Thyroid gland (tissue), 4 donors: ENCODE measurements around the gene CISD1. TPM values are rescaled to one million over a fixed set of nuclear protein-coding genes. Genes with fewer than 3 reads are reported as not detected.

Source experiments
- DNase-seq, 2 donors: peaks; one replicate each; pipeline ENCODE4 v3.0.0-alpha.2; 2019
- H3K27ac ChIP-seq, 3 donors: fragments of 200-600 bp; sonication (generic); 1 replicate in 2 of 3; 2 replicates in 1 of 3; pipeline ENCODE4 v1.5.1; 2016 to 2019; ENCODE audit warnings: mild to moderate bottlenecking in 1 of 3, moderate library complexity in 1 of 3
- H3K27me3 ChIP-seq: fragments of 200-600 bp; sonication (generic); one replicate; pipeline ENCODE4 v1.5.1; 2019
- H3K36me3 ChIP-seq, 2 donors: fragments of 200-600 bp; sonication (generic); one replicate each; pipeline ENCODE4 v1.5.1; 2016 to 2019
- H3K4me1 ChIP-seq, 2 donors: fragments of 200-600 bp; sonication (generic); one replicate each; pipeline ENCODE4 v1.5.1; 2017 to 2019
- H3K4me3 ChIP-seq, 3 donors: fragments of 200-600 bp; sonication (generic); replicated peaks in 1 of 3; 1 replicate in 2 of 3; 2 replicates in 1 of 3; pipeline ENCODE4 v1.5.1; 2016; ENCODE audit warnings: mild to moderate bottlenecking in 1 of 3
- H3K9me3 ChIP-seq: fragments of 200-600 bp; sonication (generic); one replicate; pipeline ENCODE4 v1.5.1; 2017
- CTCF ChIP-seq, 6 experiments: fragments of 200-600 bp in 3 of 6; fragments of 450-650 bp in 3 of 6; sonication (generic) in 3 of 6; IDR thresholded peaks; one replicate each; pipeline ENCODE4 v1.5.1; 2016 to 2019; ENCODE audit warnings: antibody characterized with exemption in 6 of 6, mild to moderate bottlenecking in 2 of 6, inconsistent platforms in 1 of 6, moderate library complexity in 1 of 6
- POLR2A ChIP-seq, 2 donors: fragments of 450-650 bp; IDR thresholded peaks; one replicate each; pipeline ENCODE4 v1.6.1; 2017; ENCODE audit warnings: antibody characterized with exemption in 2 of 2, mild to moderate bottlenecking in 2 of 2, moderate library complexity in 1 of 2
- WGBS, 2 donors: methylation state at CpG; one replicate each; pipeline ENCODE4 v1.1.5; 2017; 5-methylcytosine and 5-hydroxymethylcytosine counted together
- intact Hi-C: fragments of 100-400 bp; cut with DNase I; formaldehyde crosslinking; loops from one replicate; pipeline ENCODE4 v1.15.1; 2023
- total RNA-seq, 4 donors: library from RNA; depleted of rRNA; stranded (reverse); fragments of >200 nt; gene quantifications; one replicate each; pipeline ENCODE4 v1.2.3, GENCODE V29; 2016

CISD1 gene
- total RNA-seq, 4 donors from 2014 or later, result 12.1 to 32.4 (median 29.0) TPM

GRCh38 chr10:58307676-58308075 is 38.7 kb downstream of the CISD1 start:
- TF ChIP-seq POLR2A (IDR thresholded peaks at IDR 0.05), result no peak
- TF ChIP-seq CTCF (IDR thresholded peaks at IDR 0.05), result no peak
- Histone ChIP-seq H3K27ac (no peak overlapping the region), H3K27me3 (no peaks in the 10 kb centered on the region), H3K4me3 (no peak overlapping the region), H3K4me1 (no peaks in the 10 kb centered on the region), H3K9me3 (no peaks in the 10 kb centered on the region), H3K36me3 (no peaks in the 10 kb centered on the region)
- WGBS, 2 donors, result 90 to 92% methylated on average over 3 of the region's 3 CpGs
- intact Hi-C loops, result loop anchor here (10.0 kb wide), 1 partner anchor 67 kb away; no protein-coding TSS in a partner anchor
- DNase-seq, result no peak

GRCh38 chr10:58311026-58311425 is 42.1 kb downstream of the CISD1 start:
- no peak overlapping the region for H3K4me3 ChIP-seq
- DNase-seq, result no peak
- intact Hi-C loops, result no loop called here
- TF ChIP-seq CTCF (IDR thresholded peaks at IDR 0.05), result no peak
- no peak for TF ChIP-seq POLR2A (IDR thresholded peaks at IDR 0.05)
- H3K9me3 ChIP-seq, result no peaks in the 10 kb centered on the region
- no peaks in the 10 kb centered on the region for H3K4me1 ChIP-seq
- no peaks in the 10 kb centered on the region for H3K27me3 ChIP-seq
- no peak overlapping the region for H3K27ac ChIP-seq
- H3K36me3 ChIP-seq, result no peaks in the 10 kb centered on the region

- Histone ChIP-seq H3K27ac (no peak overlapping the region), H3K9me3 (no peaks in the 10 kb centered on the region), H3K27me3 (no peaks in the 10 kb centered on the region), H3K4me1 (no peaks in the 10 kb centered on the region), H3K4me3 (no peak overlapping the region), H3K36me3 (no peaks in the 10 kb centered on the region)
- DNase-seq, result no peak
- intact Hi-C loops, result no loop called here
- TF ChIP-seq POLR2A (IDR thresholded peaks at IDR 0.05) (no peak), CTCF (IDR thresholded peaks at IDR 0.05) (no peak)
Measured at GRCh38 chr10:58316874-58317273, 47.9 kb downstream of the CISD1 start.

- no peak for DNase-seq
- no peaks in the 10 kb centered on the region for H3K36me3 ChIP-seq
- TF ChIP-seq POLR2A (IDR thresholded peaks at IDR 0.05) (no peak), CTCF (IDR thresholded peaks at IDR 0.05) (no peak)
- H3K27me3 ChIP-seq, result no peaks in the 10 kb centered on the region
- intact Hi-C loops, result no loop called here
- WGBS, 2 donors, result 75 to 80% methylated on average over 2 of the region's 2 CpGs
- no peaks in the 10 kb centered on the region for H3K9me3 ChIP-seq
- no peaks in the 10 kb centered on the region for H3K4me1 ChIP-seq
- H3K27ac ChIP-seq, result no peak overlapping the region
- H3K4me3 ChIP-seq, result no peak overlapping the region
Measured at GRCh38 chr10:58318346-58318745, 49.4 kb downstream of the CISD1 start.

- no peak for DNase-seq
- TF ChIP-seq POLR2A (IDR thresholded peaks at IDR 0.05), result no peak
- TF ChIP-seq CTCF (IDR thresholded peaks at IDR 0.05), result no peak
- Histone ChIP-seq H3K9me3 (no peaks in the 10 kb centered on the region), H3K27me3 (no peaks in the 10 kb centered on the region), H3K27ac (no peak overlapping the region), H3K4me1 (no peaks in the 10 kb centered on the region), H3K36me3 (no peaks in the 10 kb centered on the region), H3K4me3 (no peak overlapping the region)
- intact Hi-C loops, result no loop called here
- 89 to 95% methylated on average over 1 of the region's 1 CpG for WGBS, 2 donors
Measured at GRCh38 chr10:58319599-58319998, 50.6 kb downstream of the CISD1 start.
